GM12878 (cell line): ENCODE data around the gene PDF. TPM values are rescaled to one million over a fixed set of nuclear protein-coding genes. Genes with fewer than 3 reads are reported as not detected.
"Not testable (repeated sequence)": the region's sequence is repeated elsewhere in the genome, so short reads cannot be mapped to it uniquely, and the experiment has no call there.

Experiments used
- ATAC-seq: fragments of 200-7000 bp; cut with Tn5 transposase; 3 replicates; pipeline ENCODE4 v1.9.1; 2020; ENCODE audit warnings: mild to moderate bottlenecking, moderate library complexity
- BruUV-seq: library from RNA; stranded (reverse); fragments of 400-500 nt; replicated peaks from 2 replicates; lab custom pipeline; 2021; lab: Mats Ljungman, UMichigan
- CTCF ChIA-PET: fragments of 300-600 bp; sonication (Branson Sonifier 250); formaldehyde crosslinking; extraction: SDS; loops from one replicate; lab custom pipeline; 2021; ENCODE audit warnings: inconsistent platforms; lab: Yijun Ruan, JAX
- POLR2A ChIA-PET: fragments of 350-600 bp; formaldehyde crosslinking; extraction: SDS; loops from one replicate; lab custom pipeline; 2021; ENCODE audit warnings: inconsistent platforms; lab: Charles Lee
- RAD21 ChIA-PET: fragments of 300-600 bp; sonication (Branson Sonifier 250); formaldehyde crosslinking; loops from one replicate; lab custom pipeline; 2023; ENCODE audit warnings: antibody characterized with exemption; ENCODE audit not compliant: unreplicated experiment; lab: Charles Lee
- SMC1A ChIA-PET: fragments of 300-600 bp; sonication (Branson Sonifier 250); formaldehyde crosslinking; loops from one replicate; lab custom pipeline; 2023; ENCODE audit not compliant: unreplicated experiment, uncharacterized antibody; lab: Charles Lee
- DNase-seq: peaks from one replicate; pipeline ENCODE4 v3.0.0-alpha.2; 2011; ENCODE audit warnings: low read depth, low spot score
- FAIRE-seq: peaks from 3 replicates; lab custom pipeline; 2011; peaks lifted over from hg19 to GRCh38; lab: Jason Lieb, UNC
- H2AFZ ChIP-seq: 2 replicates; pipeline ENCODE4 v1.6.0; 2011; ENCODE audit warnings: low read depth, low read length, control low read depth; ENCODE audit not compliant: control insufficient read depth
- H3K27ac ChIP-seq: 2 replicates; pipeline ENCODE4 v1.5.1; 2011; ENCODE audit warnings: control low read depth; ENCODE audit not compliant: control insufficient read depth, insufficient read depth
- H3K27me3 ChIP-seq, 2 experiments: replicated peaks in 1 of 2; 2 replicates each; pipeline versions ENCODE4 v1.6.0 to v1.6.1; 2011; ENCODE audit warnings: low read length in 1 of 2; ENCODE audit not compliant: control insufficient read depth in 2 of 2, insufficient read depth in 2 of 2
- H3K36me3 ChIP-seq, 2 experiments: 2 replicates each; pipeline ENCODE4 v1.5.1; 2011; ENCODE audit warnings: low read length in 1 of 2; ENCODE audit not compliant: control insufficient read depth in 2 of 2, insufficient read depth in 2 of 2
- H3K4me1 ChIP-seq: 2 replicates; pipeline ENCODE4 v1.6.1; 2011; ENCODE audit warnings: mild to moderate bottlenecking, low read length, moderate library complexity, mixed read lengths; ENCODE audit not compliant: control insufficient read depth, insufficient read depth
- H3K4me2 ChIP-seq: 2 replicates; pipeline ENCODE4 v1.6.0; 2011; ENCODE audit warnings: control low read depth; ENCODE audit not compliant: control insufficient read depth, insufficient read depth
- H3K4me3 ChIP-seq: fragments of 200-600 bp; sonication (generic); 2 replicates; pipeline ENCODE4 v1.5.1; 2016
- H3K79me2 ChIP-seq: 2 replicates; pipeline ENCODE4 v1.6.0; 2011; ENCODE audit warnings: low read length; ENCODE audit not compliant: control insufficient read depth, insufficient read depth
- H3K9ac ChIP-seq: 2 replicates; pipeline ENCODE4 v1.8.0; 2011; ENCODE audit warnings: low read length, control low read depth, mixed read lengths; ENCODE audit not compliant: control insufficient read depth, insufficient read depth
- H3K9me3 ChIP-seq: replicated peaks from 3 replicates; pipeline ENCODE4 v1.5.1; 2011; ENCODE audit warnings: mild to moderate bottlenecking, low read length; ENCODE audit not compliant: control insufficient read depth, insufficient read depth
- H4K20me1 ChIP-seq: 2 replicates; pipeline ENCODE4 v1.6.0; 2011; ENCODE audit not compliant: control insufficient read depth, insufficient read depth
- PML ChIP-seq: IDR thresholded peaks from 2 replicates; pipeline ENCODE4 v1.6.1; 2012; ENCODE audit warnings: low read length, inconsistent platforms
- SUPT20H ChIP-seq: IDR thresholded peaks from 2 replicates; pipeline ENCODE4 v1.6.1; 2011; ENCODE audit warnings: low read depth, mild to moderate bottlenecking, low read length, moderate library complexity, borderline replicate concordance; ENCODE audit not compliant: control insufficient read depth
- WRNIP1 ChIP-seq: IDR thresholded peaks from 2 replicates; pipeline ENCODE4 v1.6.1; 2011; ENCODE audit warnings: low read depth, low read length, improper control_type of control experiment, borderline replicate concordance
- WGBS: methylation state at CpG from one replicate; pipeline ENCODE4 v1.1.6; 2016; ENCODE audit warnings: low lambda C conversion rate; ENCODE audit not compliant: insufficient replicate concordance, insufficient coverage; ENCODE audit errors: missing lambda C conversion rate; 5-methylcytosine and 5-hydroxymethylcytosine counted together
- in situ Hi-C: fragments of 300-500 bp; cut with MboI; formaldehyde crosslinking; loops from 9 replicates; pipeline ENCODE4 v1.14.3; 2018; ENCODE audit warnings: mixed read lengths
- intact Hi-C: fragments of 100-400 bp; cut with micrococcal nuclease; formaldehyde crosslinking; loops from one replicate; pipeline ENCODE4 v1.14.2; 2022; ENCODE audit not compliant: unreplicated experiment
- polyA plus RNA-seq, 11 experiments: library from polyadenylated mRNA; depleted of rRNA in 4 of 11; unstranded in 6 of 11; stranded (reverse) in 5 of 11; fragments of >200 nt; fragmentation: Nextera tagmentation in 4 of 11; fragmentation: Illumina TruSeq in 1 of 11; extraction: Ambion mirVana in 4 of 11; extraction: Trizol in 1 of 11; gene quantifications; 1 replicate in 1 of 11; 2 replicates in 10 of 11; pipeline versions ENCODE4 v1.2.1 to v1.2.3, GENCODE V29; 2011 to 2016; ENCODE audit warnings: inconsistent platforms in 2 of 11, missing spikeins in 2 of 11, low read depth in 1 of 11
- total RNA-seq, 4 experiments: library from RNA; depleted of rRNA in 3 of 4; stranded (reverse); fragments of >200 nt in 3 of 4; fragmentation: Illumina TruSeq in 1 of 4; extraction: Trizol in 1 of 4; gene quantifications; 2 replicates each; pipeline versions ENCODE4 v1.2.1 to v1.2.3, GENCODE V29; 2013 to 2021
- TF ChIP-seq, protein P1 (sequence below): IDR thresholded peaks from 2 replicates; pipeline ENCODE4 v1.6.1; 2011; ENCODE audit warnings: mild to moderate bottlenecking, low read depth, low read length, moderate library complexity; ENCODE audit not compliant: insufficient replicate concordance
- TF ChIP-seq, protein P2 (sequence below), 3 experiments: IDR thresholded peaks in 2 of 3; conservative IDR thresholded peaks in 1 of 3; 2 replicates each; pipeline ENCODE4 v1.5.1; 2011; ENCODE audit warnings: low read depth in 3 of 3, low read length in 3 of 3, mild to moderate bottlenecking in 3 of 3, control low read depth in 2 of 3, moderate library complexity in 2 of 3, inconsistent platforms in 1 of 3, mixed read lengths in 1 of 3; ENCODE audit not compliant: control insufficient read depth in 2 of 3, insufficient read depth in 1 of 3; ENCODE audit errors: extremely low read depth in 1 of 3

PDF gene
- total and polyA plus RNA-seq, 10 of the 15 experiments (the other 5 are each of a cell fraction or from before 2014, with no cell fraction given) = 0.13 to 44.1 (median 16.7) TPM

DNA sequence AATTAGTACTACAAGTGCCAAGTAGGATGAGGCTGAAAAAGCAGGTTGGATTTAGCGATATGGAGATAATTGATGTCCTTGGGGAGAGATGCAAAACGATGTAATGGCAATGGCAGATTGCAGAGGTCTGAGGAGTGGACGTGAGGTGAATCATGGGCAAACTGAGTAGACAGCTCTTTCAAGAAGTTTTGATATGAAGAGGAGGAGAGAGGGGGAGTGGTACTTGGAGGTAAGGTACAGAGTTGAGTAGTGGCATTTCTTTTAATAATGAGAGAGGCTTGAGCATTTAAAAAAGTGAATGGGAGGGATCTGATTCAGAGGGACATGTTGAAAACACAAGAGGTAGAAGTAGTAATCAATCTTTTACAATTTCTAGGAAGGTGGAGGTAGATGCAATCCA, 37.0 kb downstream of the PDF start (continued):
- TF ChIP-seq, protein P1, sequence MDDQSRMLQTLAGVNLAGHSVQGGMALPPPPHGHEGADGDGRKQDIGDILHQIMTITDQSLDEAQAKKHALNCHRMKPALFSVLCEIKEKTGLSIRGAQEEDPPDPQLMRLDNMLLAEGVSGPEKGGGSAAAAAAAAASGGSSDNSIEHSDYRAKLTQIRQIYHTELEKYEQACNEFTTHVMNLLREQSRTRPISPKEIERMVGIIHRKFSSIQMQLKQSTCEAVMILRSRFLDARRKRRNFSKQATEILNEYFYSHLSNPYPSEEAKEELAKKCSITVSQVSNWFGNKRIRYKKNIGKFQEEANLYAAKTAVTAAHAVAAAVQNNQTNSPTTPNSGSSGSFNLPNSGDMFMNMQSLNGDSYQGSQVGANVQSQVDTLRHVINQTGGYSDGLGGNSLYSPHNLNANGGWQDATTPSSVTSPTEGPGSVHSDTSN = no peak
- TF ChIP-seq PML (no peak), WRNIP1 (no peak), SUPT20H (no peak)
- TF ChIP-seq, protein P2, sequence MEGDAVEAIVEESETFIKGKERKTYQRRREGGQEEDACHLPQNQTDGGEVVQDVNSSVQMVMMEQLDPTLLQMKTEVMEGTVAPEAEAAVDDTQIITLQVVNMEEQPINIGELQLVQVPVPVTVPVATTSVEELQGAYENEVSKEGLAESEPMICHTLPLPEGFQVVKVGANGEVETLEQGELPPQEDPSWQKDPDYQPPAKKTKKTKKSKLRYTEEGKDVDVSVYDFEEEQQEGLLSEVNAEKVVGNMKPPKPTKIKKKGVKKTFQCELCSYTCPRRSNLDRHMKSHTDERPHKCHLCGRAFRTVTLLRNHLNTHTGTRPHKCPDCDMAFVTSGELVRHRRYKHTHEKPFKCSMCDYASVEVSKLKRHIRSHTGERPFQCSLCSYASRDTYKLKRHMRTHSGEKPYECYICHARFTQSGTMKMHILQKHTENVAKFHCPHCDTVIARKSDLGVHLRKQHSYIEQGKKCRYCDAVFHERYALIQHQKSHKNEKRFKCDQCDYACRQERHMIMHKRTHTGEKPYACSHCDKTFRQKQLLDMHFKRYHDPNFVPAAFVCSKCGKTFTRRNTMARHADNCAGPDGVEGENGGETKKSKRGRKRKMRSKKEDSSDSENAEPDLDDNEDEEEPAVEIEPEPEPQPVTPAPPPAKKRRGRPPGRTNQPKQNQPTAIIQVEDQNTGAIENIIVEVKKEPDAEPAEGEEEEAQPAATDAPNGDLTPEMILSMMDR (IDR thresholded peaks at IDR 0.05 in 2 of 3, conservative IDR thresholded peaks at IDR 0.05 in 1 of 3; ENCODE audit: control insufficient read depth in 2 of 3, extremely low read depth in 1 of 3, insufficient read depth in 1 of 3, low read depth in 3 of 3, low read length in 3 of 3) = no peak

DNA sequence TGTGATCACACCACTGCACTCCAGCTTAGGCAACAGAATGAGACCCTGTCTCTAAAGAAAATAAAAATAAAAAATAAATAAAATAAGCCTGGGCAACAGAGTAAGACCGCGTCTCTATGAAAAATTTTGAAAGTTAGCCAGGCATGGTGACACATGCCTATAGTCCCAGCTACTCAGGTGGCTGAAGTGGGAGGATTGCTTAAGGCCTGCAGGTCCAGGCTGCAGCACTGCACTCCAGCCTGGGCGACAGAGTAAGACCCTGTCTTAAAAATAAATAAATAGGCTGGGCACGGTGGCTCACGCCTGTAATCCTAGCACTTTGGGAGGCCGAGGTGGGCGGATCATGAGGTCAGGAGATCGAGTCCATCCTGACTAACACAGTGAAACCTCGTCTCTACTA, 38.7 kb downstream of the PDF start:
- RAD21 ChIA-PET, H3K27me3 ChIP-seq, H4K20me1 ChIP-seq, FAIRE-seq, in situ Hi-C loops, H3K4me3 ChIP-seq, SMC1A ChIA-PET, intact Hi-C loops, H3K36me3 ChIP-seq, H3K4me2 ChIP-seq, H2AFZ ChIP-seq, DNase-seq, H3K27ac ChIP-seq, H3K9me3 ChIP-seq, H3K79me2 ChIP-seq, CTCF ChIA-PET, H3K9ac ChIP-seq, POLR2A ChIA-PET, ATAC-seq, H3K4me1 ChIP-seq, BruUV-seq: not testable (repeated sequence)
- WGBS = 98% methylated on average over 9 of the region's 9 CpGs
